ENCODE measurements around the gene MBOAT1. TPM values are rescaled to one million over a fixed set of nuclear protein-coding genes. Genes with fewer than 3 reads are reported as not detected.
"Not testable (repeated sequence)": the region's sequence is repeated elsewhere in the genome, so short reads cannot be mapped to it uniquely, and the experiment has no call there.

The MBOAT1 gene
- total and polyA plus RNA-seq, 3 experiments from 2014 or later: 3.2 to 12.5 (median 11.6) TPM

DNA sequence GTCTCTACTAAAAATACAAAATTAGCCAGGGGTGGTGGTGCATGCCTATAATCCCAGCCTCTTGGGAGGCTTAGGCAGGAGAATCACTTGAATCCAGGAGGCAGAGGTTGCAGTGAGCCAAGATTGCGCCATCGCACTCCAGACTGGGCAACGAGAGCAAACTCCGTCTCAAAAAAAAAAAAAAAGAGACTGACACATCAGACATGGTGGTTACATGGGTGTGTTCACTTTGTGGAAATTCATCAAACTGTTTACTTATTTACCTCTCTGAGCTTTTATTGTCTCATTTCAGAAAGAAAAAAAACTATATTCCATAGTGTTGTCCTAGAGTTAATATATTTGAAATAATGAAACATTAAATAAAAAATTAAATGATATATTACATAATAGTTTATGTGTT, 64.8 kb downstream of the MBOAT1 start:
- H3K4me1 Mint-ChIP-seq: peaks cover 0 to 2% (median 0%) of the 10 kb centered on the region in 3 donors
- Histone ChIP-seq H3K4me1 (ENCODE audit: insufficient read depth, low read length) (no peaks in the 10 kb centered on the region), H3K9me3 (ENCODE audit: low read length) (no peaks in the 10 kb centered on the region), H3K36me3 (ENCODE audit: insufficient read depth, low read length) (no peaks in the 10 kb centered on the region), H3K27me3 (ENCODE audit: insufficient read depth, low read length, poor library complexity, severe bottlenecking) (no peaks in the 10 kb centered on the region), H3K4me3 (ENCODE audit: low read length) (no peak overlapping the region), H3K27ac (ENCODE audit: low read depth, low read length) (no peak overlapping the region)
- H3K27ac Mint-ChIP-seq: no peak overlapping the region
- DNase-seq: no peak
- H3K9me3 Mint-ChIP-seq: no peaks in the 10 kb centered on the region
- no peak overlapping the region for H3K4me3 Mint-ChIP-seq
- POLR2A ChIA-PET: no interaction called here
- H3K27me3 Mint-ChIP-seq: no peaks in the 10 kb centered on the region
- CTCF ChIA-PET: no interaction called here
- H3K36me3 Mint-ChIP-seq: peaks cover 11 to 50% (median 23%) of the 10 kb centered on the region in 3 donors

DNA sequence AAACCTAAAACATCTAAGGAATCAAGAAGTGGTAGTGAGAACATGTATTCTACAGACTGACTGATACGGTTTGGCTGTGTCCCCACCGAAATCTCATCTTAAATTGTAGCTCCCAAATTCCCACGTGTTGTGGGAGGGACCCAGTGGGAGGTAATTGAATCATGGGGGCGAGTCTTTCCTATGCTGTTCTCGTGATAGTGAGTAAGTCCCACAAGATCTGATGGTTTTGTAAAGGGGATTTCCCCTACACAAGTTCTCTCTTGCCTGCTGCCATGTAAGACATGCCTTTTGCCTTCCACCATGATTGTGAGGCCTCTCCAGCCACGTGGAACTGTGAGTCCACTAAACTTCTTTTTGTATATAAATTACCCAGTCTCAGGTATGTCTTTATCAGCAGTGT, 65.4 kb downstream of the MBOAT1 start:
- H3K27me3 ChIP-seq (ENCODE audit: insufficient read depth, low read length, poor library complexity, severe bottlenecking); H3K9me3 ChIP-seq (ENCODE audit: low read length); DNase-seq; H3K27ac Mint-ChIP-seq; H3K36me3 ChIP-seq (ENCODE audit: insufficient read depth, low read length); H3K27ac ChIP-seq (ENCODE audit: low read depth, low read length); CTCF ChIA-PET; H3K4me3 ChIP-seq (ENCODE audit: low read length); H3K9me3 Mint-ChIP-seq; H3K27me3 Mint-ChIP-seq; H3K4me1 Mint-ChIP-seq; H3K4me3 Mint-ChIP-seq; POLR2A ChIA-PET; H3K4me1 ChIP-seq (ENCODE audit: insufficient read depth, low read length): not testable (repeated sequence)
- peaks cover 11 to 53% (median 23%) of the 10 kb centered on the region in 3 donors for H3K36me3 Mint-ChIP-seq

GRCh38 chr6:20146291-20146690, 66.0 kb downstream of the MBOAT1 start:
- ChIA-PET CTCF (no interaction called here), POLR2A (no interaction called here)
- no peak overlapping the region for H3K27ac Mint-ChIP-seq
- H3K27ac ChIP-seq (ENCODE audit: low read depth, low read length): no peak overlapping the region
- DNase-seq: no peak
- no peaks in the 10 kb centered on the region for H3K27me3 ChIP-seq (ENCODE audit: insufficient read depth, low read length, poor library complexity, severe bottlenecking)
- H3K36me3 ChIP-seq (ENCODE audit: insufficient read depth, low read length): no peaks in the 10 kb centered on the region
- H3K4me3 ChIP-seq (ENCODE audit: low read length): no peak overlapping the region
- no peak overlapping the region for H3K4me3 Mint-ChIP-seq
- H3K36me3 Mint-ChIP-seq: peaks cover 11 to 53% (median 21%) of the 10 kb centered on the region in 3 donors
- no peaks in the 10 kb centered on the region for H3K9me3 Mint-ChIP-seq
- no peaks in the 10 kb centered on the region for H3K9me3 ChIP-seq (ENCODE audit: low read length)
- H3K4me1 ChIP-seq (ENCODE audit: insufficient read depth, low read length): no peaks in the 10 kb centered on the region
- H3K4me1 Mint-ChIP-seq: peaks cover 0 to 2% (median 0%) of the 10 kb centered on the region in 3 donors
- H3K27me3 Mint-ChIP-seq: no peaks in the 10 kb centered on the region

- Mint-ChIP-seq H3K9me3 (no peaks in the 10 kb centered on the region), H3K27me3 (no peaks in the 10 kb centered on the region), H3K36me3 (peaks cover 12 to 56% (median 29%) of the 10 kb centered on the region in 3 donors), H3K27ac (peak overlapping the region in 2 of 8 donors; percentile 17 to 23), H3K4me1 (peaks cover 0 to 2% (median 0%) of the 10 kb centered on the region in 3 donors), H3K4me3 (no peak overlapping the region)
- CTCF ChIA-PET: no interaction called here
- H3K9me3 ChIP-seq (ENCODE audit: low read length): no peaks in the 10 kb centered on the region
- H3K27ac ChIP-seq (ENCODE audit: low read depth, low read length): no peak overlapping the region
- POLR2A ChIA-PET: no interaction called here
- no peak for DNase-seq
- no peaks in the 10 kb centered on the region for H3K27me3 ChIP-seq (ENCODE audit: insufficient read depth, low read length, poor library complexity, severe bottlenecking)
- no peaks in the 10 kb centered on the region for H3K36me3 ChIP-seq (ENCODE audit: insufficient read depth, low read length)
- no peaks in the 10 kb centered on the region for H3K4me1 ChIP-seq (ENCODE audit: insufficient read depth, low read length)
- no peak overlapping the region for H3K4me3 ChIP-seq (ENCODE audit: low read length)
These were observed 69.4 kb downstream of the MBOAT1 start for GRCh38 chr6:20142866-20143265.

DNA sequence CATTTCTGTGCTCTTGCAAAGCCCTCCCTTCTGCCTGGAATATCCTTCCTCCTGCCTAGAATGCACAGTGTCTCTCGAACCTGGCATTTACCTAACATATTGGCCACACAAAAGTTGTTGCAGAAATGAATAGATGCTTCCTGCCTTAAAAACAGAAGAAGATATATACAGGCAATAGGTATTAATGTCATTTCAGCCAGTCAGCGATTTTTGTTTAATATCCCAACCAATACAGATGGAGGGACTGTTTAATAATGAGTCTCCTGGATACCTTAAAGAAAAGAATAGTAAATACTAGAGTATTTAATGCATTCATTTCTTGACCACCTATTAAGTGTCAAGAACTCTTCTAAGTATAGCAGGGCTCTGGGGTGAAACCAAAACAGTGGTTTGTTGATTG, 70.3 kb downstream of the MBOAT1 start:
- Histone ChIP-seq H3K4me3 (ENCODE audit: low read length) (no peak overlapping the region), H3K27me3 (ENCODE audit: insufficient read depth, low read length, poor library complexity, severe bottlenecking) (no peaks in the 10 kb centered on the region), H3K36me3 (ENCODE audit: insufficient read depth, low read length) (no peaks in the 10 kb centered on the region), H3K9me3 (ENCODE audit: low read length) (no peaks in the 10 kb centered on the region), H3K27ac (ENCODE audit: low read depth, low read length) (no peak overlapping the region), H3K4me1 (ENCODE audit: insufficient read depth, low read length) (no peaks in the 10 kb centered on the region)
- no peak overlapping the region for H3K4me3 Mint-ChIP-seq
- no peaks in the 10 kb centered on the region for H3K9me3 Mint-ChIP-seq
- ChIA-PET CTCF (interaction anchor here (0.6 kb wide), 1 partner anchor 151 kb away, joined by 3 read pairs; no protein-coding TSS in a partner anchor), POLR2A (no interaction called here)
- DNase-seq: no peak
- H3K27ac Mint-ChIP-seq: peak overlapping the region in 1 of 8 donors; percentile 37
- peaks cover 12 to 57% (median 28%) of the 10 kb centered on the region in 3 donors for H3K36me3 Mint-ChIP-seq
- H3K4me1 Mint-ChIP-seq: peaks cover 0 to 2% (median 0%) of the 10 kb centered on the region in 3 donors
- H3K27me3 Mint-ChIP-seq: no peaks in the 10 kb centered on the region

GRCh38 chr6:20139127-20139963, 72.9 kb downstream of the MBOAT1 start:
- CTCF ChIA-PET: interaction anchor here (0.5 kb wide), 1 partner anchor 38 kb away, joined by 3 read pairs; no protein-coding TSS in a partner anchor
- H3K36me3 Mint-ChIP-seq: peaks cover 10 to 50% (median 23%) of the 10 kb centered on the region in 3 donors
- POLR2A ChIA-PET: not testable (repeated sequence)

GRCh38 chr6:20137837-20138236, 74.4 kb downstream of the MBOAT1 start:
- no peak for DNase-seq
- ChIA-PET CTCF (no interaction called here), POLR2A (no interaction called here)
- Histone ChIP-seq H3K36me3 (ENCODE audit: insufficient read depth, low read length) (no peaks in the 10 kb centered on the region), H3K9me3 (ENCODE audit: low read length) (no peaks in the 10 kb centered on the region), H3K27me3 (ENCODE audit: insufficient read depth, low read length, poor library complexity, severe bottlenecking) (no peaks in the 10 kb centered on the region), H3K4me3 (ENCODE audit: low read length) (no peak overlapping the region), H3K4me1 (ENCODE audit: insufficient read depth, low read length) (no peaks in the 10 kb centered on the region), H3K27ac (ENCODE audit: low read depth, low read length) (no peak overlapping the region)
- H3K9me3 Mint-ChIP-seq: no peaks in the 10 kb centered on the region
- H3K27ac Mint-ChIP-seq: peak overlapping the region in 1 of 8 donors; percentile 69
- H3K36me3 Mint-ChIP-seq: peaks cover 14 to 50% (median 24%) of the 10 kb centered on the region in 3 donors
- H3K4me3 Mint-ChIP-seq: no peak overlapping the region
- no peaks in the 10 kb centered on the region for H3K27me3 Mint-ChIP-seq
- H3K4me1 Mint-ChIP-seq: no peaks in the 10 kb centered on the region

More at GRCh38 chr6:20139127-20139963, 72.9 kb downstream of the MBOAT1 start:
- H3K27me3 Mint-ChIP-seq; H3K27me3 ChIP-seq (ENCODE audit: insufficient read depth, low read length, poor library complexity, severe bottlenecking); H3K4me1 Mint-ChIP-seq; H3K9me3 Mint-ChIP-seq; H3K4me1 ChIP-seq (ENCODE audit: insufficient read depth, low read length); H3K27ac ChIP-seq (ENCODE audit: low read depth, low read length); H3K4me3 ChIP-seq (ENCODE audit: low read length); H3K4me3 Mint-ChIP-seq; H3K36me3 ChIP-seq (ENCODE audit: insufficient read depth, low read length); DNase-seq; H3K9me3 ChIP-seq (ENCODE audit: low read length): not testable (repeated sequence)
- H3K27ac Mint-ChIP-seq: peak overlapping the region in 2 of 8 donors; percentile 14 to 80

DNA sequence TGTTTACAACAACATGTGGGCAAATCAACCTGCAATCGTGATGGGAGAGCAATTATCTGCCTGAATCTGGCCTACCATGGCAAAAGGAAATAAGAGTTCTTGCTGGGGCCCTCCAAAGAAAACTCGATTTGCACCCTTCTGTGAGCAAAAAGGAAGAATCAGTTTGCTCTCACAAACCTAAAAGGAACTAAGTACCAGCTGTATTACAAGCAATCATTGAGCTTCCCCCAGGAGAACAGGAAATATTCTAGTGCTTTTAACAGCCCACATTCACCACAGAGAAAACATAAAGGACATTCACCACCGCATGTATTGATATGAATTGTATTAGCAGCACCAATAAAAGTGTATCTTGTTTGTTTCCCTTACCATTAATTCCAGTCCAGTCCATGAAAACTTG, 75.0 kb downstream of the MBOAT1 start:
- Mint-ChIP-seq H3K4me3 (no peak overlapping the region), H3K27me3 (no peaks in the 10 kb centered on the region), H3K36me3 (peaks cover 14 to 49% (median 23%) of the 10 kb centered on the region in 3 donors), H3K9me3 (no peaks in the 10 kb centered on the region), H3K27ac (peak overlapping the region in 1 of 8 donors; percentile 31), H3K4me1 (no peaks in the 10 kb centered on the region)
- no peak overlapping the region for H3K4me3 ChIP-seq (ENCODE audit: low read length)
- CTCF ChIA-PET: no interaction called here
- H3K4me1 ChIP-seq (ENCODE audit: insufficient read depth, low read length): no peaks in the 10 kb centered on the region
- H3K27me3 ChIP-seq (ENCODE audit: insufficient read depth, low read length, poor library complexity, severe bottlenecking): no peaks in the 10 kb centered on the region
- no peak for DNase-seq
- no peak overlapping the region for H3K27ac ChIP-seq (ENCODE audit: low read depth, low read length)
- POLR2A ChIA-PET: no interaction called here
- H3K36me3 ChIP-seq (ENCODE audit: insufficient read depth, low read length): no peaks in the 10 kb centered on the region
- no peaks in the 10 kb centered on the region for H3K9me3 ChIP-seq (ENCODE audit: low read length)

All from CD8-positive, alpha-beta memory T cell (primary cell).